Astrocyte (in vitro differentiated cells and primary cell): ENCODE results near the gene COL4A6. TPM values are rescaled to one million over a fixed set of nuclear protein-coding genes. Genes with fewer than 3 reads are reported as not detected.
A peak's percentile ranks its signal among the peaks of the same experiment; 100 is the strongest.

Experiments
- DNase-seq: peaks from one replicate; pipeline ENCODE4 v3.0.0-alpha.2; 2010; ENCODE audit warnings: low read depth
- FAIRE-seq: peaks from 2 replicates; lab custom pipeline; 2011; peaks lifted over from hg19 to GRCh38; lab: Jason Lieb, UNC
- H2AFZ ChIP-seq: 2 replicates; pipeline ENCODE4 v1.6.0; 2012; ENCODE audit warnings: low read depth, low read length, inconsistent platforms
- H3K27ac ChIP-seq: 2 replicates; pipeline ENCODE4 v1.5.1; 2011; ENCODE audit warnings: low read depth, low read length, inconsistent platforms
- H3K27me3 ChIP-seq: 2 replicates; pipeline ENCODE4 v1.6.0; 2011; ENCODE audit warnings: low read length, inconsistent platforms; ENCODE audit not compliant: insufficient read depth
- H3K36me3 ChIP-seq: 2 replicates; pipeline ENCODE4 v1.5.1; 2011; ENCODE audit warnings: low read length, inconsistent platforms; ENCODE audit not compliant: insufficient read depth
- H3K4me1 ChIP-seq: 2 replicates; pipeline ENCODE4 v1.5.1; 2011; ENCODE audit warnings: low read length, inconsistent platforms; ENCODE audit not compliant: insufficient read depth
- H3K4me2 ChIP-seq: 2 replicates; pipeline ENCODE4 v1.6.0; 2012; ENCODE audit warnings: low read length, inconsistent platforms
- H3K4me3 ChIP-seq: 2 replicates; pipeline ENCODE4 v1.5.1; 2011; ENCODE audit warnings: low read depth, mild to moderate bottlenecking, low read length, inconsistent platforms; ENCODE audit not compliant: insufficient read depth
- H3K79me2 ChIP-seq: 2 replicates; pipeline ENCODE4 v1.6.0; 2012; ENCODE audit warnings: mild to moderate bottlenecking, low read length, inconsistent platforms; ENCODE audit not compliant: insufficient read depth
- H3K9ac ChIP-seq: 2 replicates; pipeline ENCODE4 v1.6.0; 2012; ENCODE audit warnings: mild to moderate bottlenecking, low read length, inconsistent platforms
- H3K9me3 ChIP-seq: 2 replicates; pipeline ENCODE4 v1.5.1; 2012; ENCODE audit warnings: low read depth, mild to moderate bottlenecking, low read length, inconsistent platforms; ENCODE audit not compliant: insufficient read depth
- H4K20me1 ChIP-seq: 2 replicates; pipeline ENCODE4 v1.6.0; 2012; ENCODE audit warnings: low read length, inconsistent platforms; ENCODE audit not compliant: insufficient read depth
- H3K27ac Mint-ChIP-seq: one replicate; pipeline ENCODE4 v1.8.0; 2021; ENCODE audit warnings: mild to moderate bottlenecking, mixed read lengths; ENCODE audit not compliant: unreplicated experiment
- H3K27me3 Mint-ChIP-seq: one replicate; pipeline ENCODE4 v1.8.0; 2021; ENCODE audit warnings: low read depth, mixed read lengths; ENCODE audit not compliant: unreplicated experiment
- H3K36me3 Mint-ChIP-seq: one replicate; pipeline ENCODE4 v1.8.0; 2021; ENCODE audit warnings: low read depth, mixed read lengths; ENCODE audit not compliant: unreplicated experiment
- H3K4me1 Mint-ChIP-seq: one replicate; pipeline ENCODE4 v1.8.0; 2021; ENCODE audit warnings: low read depth, mixed read lengths; ENCODE audit not compliant: unreplicated experiment
- H3K4me3 Mint-ChIP-seq: one replicate; pipeline ENCODE4 v1.8.0; 2021; ENCODE audit warnings: mild to moderate bottlenecking, moderate library complexity, mixed read lengths; ENCODE audit not compliant: unreplicated experiment
- H3K9me3 Mint-ChIP-seq: one replicate; pipeline ENCODE4 v1.8.0; 2021; ENCODE audit warnings: mild to moderate bottlenecking, mixed read lengths; ENCODE audit not compliant: unreplicated experiment
- CTCF ChIP-seq: IDR thresholded peaks from 2 replicates; pipeline ENCODE4 v1.5.1; 2011; ENCODE audit warnings: low read depth, mild to moderate bottlenecking, inconsistent platforms, low read length, moderate library complexity; ENCODE audit not compliant: insufficient read depth
- EZH2 ChIP-seq: IDR thresholded peaks from 2 replicates; pipeline ENCODE4 v1.6.1; 2012; ENCODE audit warnings: mild to moderate bottlenecking, low read length, inconsistent platforms; ENCODE audit not compliant: insufficient read depth
- total RNA-seq: library from RNA; stranded (reverse); gene quantifications from 2 replicates; pipeline ENCODE4 v1.2.1, GENCODE V29; 2021

The COL4A6 gene
- total RNA-seq, 1 donor from 2014 or later = 8.1 TPM

- Histone ChIP-seq H3K9me3 (no peaks in the 10 kb centered on the region), H3K79me2 (no peaks in the 10 kb centered on the region), H3K4me1 (no peaks in the 10 kb centered on the region), H3K4me3 (no peak overlapping the region), H2AFZ (no peak overlapping the region), H4K20me1 (no peaks in the 10 kb centered on the region), H3K36me3 (no peaks in the 10 kb centered on the region), H3K27ac (no peak overlapping the region), H3K27me3 (no peaks in the 10 kb centered on the region), H3K9ac (no peak overlapping the region), H3K4me2 (no peak overlapping the region)
- no peaks in the 10 kb centered on the region for H3K36me3 Mint-ChIP-seq
- no peaks in the 10 kb centered on the region for H3K27me3 Mint-ChIP-seq
- H3K4me3 Mint-ChIP-seq = no peak overlapping the region
- H3K27ac Mint-ChIP-seq = no peak overlapping the region
- H3K9me3 Mint-ChIP-seq = no peaks in the 10 kb centered on the region
- TF ChIP-seq EZH2 (no peak), CTCF (no peak)
- no peak for FAIRE-seq
- no peaks in the 10 kb centered on the region for H3K4me1 Mint-ChIP-seq
- DNase-seq = no peak
These were observed 239.8 kb downstream of the COL4A6 start for GRCh38 chrX:108198420-108198819.

GRCh38 chrX:108186811-108187210 lies 251.4 kb downstream of the COL4A6 start:
- H3K4me2 ChIP-seq = no peak overlapping the region
- FAIRE-seq = no peak
- H3K27ac ChIP-seq = peak overlapping the region; percentile 12
- peaks cover 2% of the 10 kb centered on the region for H3K36me3 Mint-ChIP-seq
- no peaks in the 10 kb centered on the region for H3K9me3 Mint-ChIP-seq
- H3K9ac ChIP-seq = no peak overlapping the region
- H3K9me3 ChIP-seq = no peaks in the 10 kb centered on the region
- H3K4me1 Mint-ChIP-seq = peaks cover 5% of the 10 kb centered on the region
- H3K4me1 ChIP-seq = no peaks in the 10 kb centered on the region
- DNase-seq = peak; percentile 93
- no peaks in the 10 kb centered on the region for H3K79me2 ChIP-seq
- no peak overlapping the region for H2AFZ ChIP-seq
- no peak overlapping the region for H3K4me3 ChIP-seq
- H4K20me1 ChIP-seq = no peaks in the 10 kb centered on the region
- no peak overlapping the region for H3K27ac Mint-ChIP-seq
- TF ChIP-seq CTCF (no peak), EZH2 (no peak)
- no peaks in the 10 kb centered on the region for H3K27me3 ChIP-seq
- H3K4me3 Mint-ChIP-seq = no peak overlapping the region
- no peaks in the 10 kb centered on the region for H3K36me3 ChIP-seq
- no peaks in the 10 kb centered on the region for H3K27me3 Mint-ChIP-seq

- TF ChIP-seq CTCF (no peak), EZH2 (no peak)
- H2AFZ ChIP-seq = no peak overlapping the region
- no peak overlapping the region for H3K4me3 ChIP-seq
- Mint-ChIP-seq H3K4me3 (no peak overlapping the region), H3K9me3 (no peaks in the 10 kb centered on the region), H3K4me1 (peaks cover 8% of the 10 kb centered on the region), H3K27ac (no peak overlapping the region), H3K36me3 (no peaks in the 10 kb centered on the region), H3K27me3 (peaks cover 3% of the 10 kb centered on the region)
- H3K4me1 ChIP-seq = peaks cover 23% of the 10 kb centered on the region
- no peaks in the 10 kb centered on the region for H4K20me1 ChIP-seq
- H3K27ac ChIP-seq = no peak overlapping the region
- FAIRE-seq (no peak), DNase-seq (no peak)
- H3K36me3 ChIP-seq = no peaks in the 10 kb centered on the region
- peak overlapping the region; percentile 8 for H3K4me2 ChIP-seq
- H3K9ac ChIP-seq = no peak overlapping the region
- no peaks in the 10 kb centered on the region for H3K27me3 ChIP-seq
- no peaks in the 10 kb centered on the region for H3K79me2 ChIP-seq
- H3K9me3 ChIP-seq = no peaks in the 10 kb centered on the region
These were observed 260.1 kb downstream of the COL4A6 start for GRCh38 chrX:108178143-108178498.
